HG03025 (cell line): ENCODE results near the gene MBIP.
"Not testable (repeated sequence)": the region's sequence is repeated elsewhere in the genome, so short reads cannot be mapped to it uniquely, and the experiment has no call there.

ENCODE experiments used
- ATAC-seq: cut with Tn5 transposase; IDR thresholded peaks from one replicate; pipeline ENCODE4 v1.9.1; 2021; ENCODE audit warnings: mild to moderate bottlenecking, moderate library complexity; ENCODE audit not compliant: unreplicated experiment, low FRiP score

MBIP gene

GRCh38 chr14:36320200-36320896 is at the start of gene MBIP:
Gene MBIP, minus strand, starts transcription at chr14:36320637. Its CDS starts 49 bp downstream, at chr14:36320588.
- ATAC-seq, result peak; percentile 96

- ATAC-seq, result no peak
These were observed 47.7 kb upstream of the MBIP start for GRCh38 chr14:36367985-36368774.

GRCh38 chr14:36365766-36366165 is 45.3 kb upstream of the MBIP start:
- ATAC-seq, result no peak

- ATAC-seq, result no peak
These were observed 43.3 kb upstream of the MBIP start for GRCh38 chr14:36363704-36364103.

GRCh38 chr14:36362648-36363047 is 42.2 kb upstream of the MBIP start:
- no peak for ATAC-seq

GRCh38 chr14:36361210-36361853 is 40.9 kb upstream of the MBIP start:
- no peak for ATAC-seq

GRCh38 chr14:36356862-36357261 is 36.4 kb upstream of the MBIP start:
- no peak for ATAC-seq

- no peak for ATAC-seq
These were observed 25.6 kb upstream of the MBIP start for GRCh38 chr14:36346052-36346451.

GRCh38 chr14:36344211-36344610 is 23.8 kb upstream of the MBIP start:
- ATAC-seq, result no peak

GRCh38 chr14:36341811-36342210 is 21.4 kb upstream of the MBIP start:
- not testable (repeated sequence) for ATAC-seq

GRCh38 chr14:36340276-36340890 is 19.9 kb upstream of the MBIP start:
- no peak for ATAC-seq

- no peak for ATAC-seq
These were observed 19.4 kb upstream of the MBIP start for GRCh38 chr14:36339816-36340215.

GRCh38 chr14:36333119-36333518 is 12.7 kb upstream of the MBIP start:
- no peak for ATAC-seq

- not testable (repeated sequence) for ATAC-seq
These were observed 7.1 kb upstream of the MBIP start for GRCh38 chr14:36327573-36327972.

- ATAC-seq, result no peak
These were observed 5.4 kb upstream of the MBIP start for GRCh38 chr14:36325853-36326252.

- no peak for ATAC-seq
These were observed 4.5 kb upstream of the MBIP start for GRCh38 chr14:36324897-36325296.

GRCh38 chr14:36320897-36321381 is 502 bp upstream of the MBIP start:
- peak; percentile 17 for ATAC-seq

- no peak for ATAC-seq
These were observed 588 bp downstream of the MBIP start for GRCh38 chr14:36319899-36320199.

- ATAC-seq, result no peak
These were observed 2.8 kb downstream of the MBIP start for GRCh38 chr14:36317650-36318049.

GRCh38 chr14:36316131-36316530 is 4.3 kb downstream of the MBIP start:
- no peak for ATAC-seq
